IMR-90 (cell line): ENCODE results near the gene S1PR4. TPM values are rescaled to one million over a fixed set of nuclear protein-coding genes. Genes with fewer than 3 reads are reported as not detected.

Source experiments
- ATAC-seq: fragments of 200-7000 bp; cut with Tn5 transposase; 2 replicates; pipeline ENCODE4 v1.9.1; 2020; ENCODE audit warnings: low read depth, mild to moderate bottlenecking, moderate library complexity
- BruUV-seq: library from RNA; stranded (reverse); fragments of 400-500 nt; replicated peaks from 2 replicates; lab custom pipeline; 2021; lab: Mats Ljungman, UMichigan
- CTCF ChIA-PET: fragments of 300-600 bp; formaldehyde crosslinking; extraction: SDS; loops from one replicate; lab custom pipeline; 2021; ENCODE audit warnings: antibody characterized with exemption; lab: Yijun Ruan, JAX
- POLR2A ChIA-PET: fragments of 300-600 bp; sonication (Branson Sonifier 250); formaldehyde crosslinking; loops from one replicate; lab custom pipeline; 2022; ENCODE audit warnings: antibody characterized with exemption; ENCODE audit not compliant: unreplicated experiment; lab: Charles Lee
- DNase-seq: peaks from one replicate; pipeline ENCODE4 v3.0.0; 2013
- H2AFZ ChIP-seq: replicated peaks from 2 replicates; pipeline ENCODE3; 2013; ENCODE audit warnings: low read length, mild to moderate bottlenecking; ENCODE audit not compliant: poor library complexity
- H2AK5ac ChIP-seq: 2 replicates; pipeline ENCODE4 v1.6.1; 2013; ENCODE audit warnings: low read depth, low read length, inconsistent platforms
- H2AK9ac ChIP-seq: replicated peaks from 2 replicates; pipeline ENCODE3; 2013; ENCODE audit warnings: mild to moderate bottlenecking, low read depth, low read length, moderate library complexity; ENCODE audit not compliant: poor library complexity
- H2BK120ac ChIP-seq: 2 replicates; pipeline ENCODE4 v1.6.1; 2013; ENCODE audit warnings: low read depth, low read length, inconsistent platforms
- H2BK15ac ChIP-seq: 3 replicates; pipeline ENCODE4 v1.6.1; 2013; ENCODE audit warnings: low read depth, low read length, inconsistent platforms
- H2BK20ac ChIP-seq: 2 replicates; pipeline ENCODE4 v1.6.1; 2013; ENCODE audit warnings: low read depth, mild to moderate bottlenecking, inconsistent platforms, low read length, moderate library complexity
- H2BK5ac ChIP-seq: 2 replicates; pipeline ENCODE4 v1.6.1; 2013; ENCODE audit warnings: mild to moderate bottlenecking, low read depth, low read length, inconsistent platforms; ENCODE audit not compliant: poor library complexity, severe bottlenecking
- H3K14ac ChIP-seq: replicated peaks from 2 replicates; pipeline ENCODE4 v1.6.1; 2013; ENCODE audit warnings: low read depth, low read length, inconsistent platforms
- H3K18ac ChIP-seq: 2 replicates; pipeline ENCODE4 v1.6.1; 2013; ENCODE audit warnings: low read depth, low read length, control low read depth
- H3K23ac ChIP-seq: 2 replicates; pipeline ENCODE4 v1.6.1; 2013; ENCODE audit warnings: low read depth, low read length, inconsistent platforms
- H3K27ac ChIP-seq: 2 replicates; pipeline ENCODE4 v1.5.1; 2013; ENCODE audit warnings: mild to moderate bottlenecking, control low read depth, low read length; ENCODE audit not compliant: insufficient read depth
- H3K27me3 ChIP-seq: 2 replicates; pipeline ENCODE4 v1.6.1; 2013; ENCODE audit warnings: low read length; ENCODE audit not compliant: control insufficient read depth, insufficient read depth
- H3K36me3 ChIP-seq: 2 replicates; pipeline ENCODE4 v1.6.1; 2013; ENCODE audit warnings: low read length, mixed read lengths; ENCODE audit not compliant: control insufficient read depth, insufficient read depth
- H3K4ac ChIP-seq: 2 replicates; pipeline ENCODE4 v1.6.1; 2013; ENCODE audit warnings: low read depth, low read length, inconsistent platforms
- H3K4me1 ChIP-seq: 2 replicates; pipeline ENCODE4 v1.6.1; 2013; ENCODE audit warnings: low read length, mixed read lengths; ENCODE audit not compliant: control insufficient read depth, insufficient read depth
- H3K4me2 ChIP-seq: 2 replicates; pipeline ENCODE4 v1.6.1; 2013; ENCODE audit warnings: low read depth, mild to moderate bottlenecking, control low read depth, low read length, moderate library complexity
- H3K4me3 ChIP-seq: 2 replicates; pipeline ENCODE4 v1.5.1; 2013; ENCODE audit warnings: low read depth, mild to moderate bottlenecking, control low read depth, low read length, moderate library complexity; ENCODE audit not compliant: insufficient read depth
- H3K56ac ChIP-seq: 2 replicates; pipeline ENCODE4 v1.6.1; 2013; ENCODE audit warnings: low read length, inconsistent platforms; ENCODE audit not compliant: insufficient read depth; ENCODE audit errors: extremely low read depth
- H3K79me1 ChIP-seq, 2 experiments: 2 replicates each; pipeline ENCODE4 v1.6.1; 2013; ENCODE audit warnings: low read length in 2 of 2, inconsistent platforms in 1 of 2, low read depth in 1 of 2
- H3K9ac ChIP-seq: 2 replicates; pipeline ENCODE4 v1.6.1; 2013; ENCODE audit warnings: low read depth, low read length, control low read depth
- H3K9me1 ChIP-seq: 2 replicates; pipeline ENCODE4 v1.6.1; 2013; ENCODE audit warnings: low read length, inconsistent platforms; ENCODE audit not compliant: insufficient read depth
- H3K9me3 ChIP-seq: 2 replicates; pipeline ENCODE4 v1.6.1; 2013; ENCODE audit warnings: low read length; ENCODE audit not compliant: control insufficient read depth, insufficient read depth
- H4K20me1 ChIP-seq: 2 replicates; pipeline ENCODE4 v1.6.1; 2013; ENCODE audit warnings: low read length, inconsistent platforms; ENCODE audit not compliant: insufficient read depth
- H4K5ac ChIP-seq: 2 replicates; pipeline ENCODE4 v1.6.1; 2013; ENCODE audit warnings: mild to moderate bottlenecking, low read depth, low read length, control low read depth
- H4K8ac ChIP-seq, 2 experiments: 2 replicates each; pipeline ENCODE4 v1.6.1; 2013; ENCODE audit warnings: low read depth in 2 of 2, low read length in 2 of 2, control low read depth in 1 of 2, inconsistent platforms in 1 of 2
- H4K91ac ChIP-seq: 2 replicates; pipeline ENCODE4 v1.6.1; 2013; ENCODE audit warnings: low read depth, low read length, inconsistent platforms; ENCODE audit not compliant: insufficient read depth
- BHLHE40 ChIP-seq: fragments of 150-350 bp; IDR thresholded peaks from 2 replicates; pipeline ENCODE4 v1.6.1; 2016; ENCODE audit warnings: mild to moderate bottlenecking, low read depth, low read length
- CHD1 ChIP-seq: IDR thresholded peaks from 2 replicates; pipeline ENCODE4 v1.6.1; 2012; ENCODE audit warnings: low read depth, low read length, improper control_type of control experiment
- MAFK ChIP-seq: IDR thresholded peaks from 2 replicates; pipeline ENCODE4 v1.6.1; 2012; ENCODE audit warnings: low read depth, low read length, improper control_type of control experiment
- MAZ ChIP-seq: IDR thresholded peaks from 2 replicates; pipeline ENCODE4 v1.6.1; 2012; ENCODE audit warnings: low read depth, mild to moderate bottlenecking, low read length, improper control_type of control experiment, moderate library complexity, borderline replicate concordance
- NFE2L2 ChIP-seq: fragments of 150-350 bp; IDR thresholded peaks from 2 replicates; pipeline ENCODE4 v1.6.1; 2016; ENCODE audit warnings: low read depth, mild to moderate bottlenecking, low read length
- POLR2A ChIP-seq: IDR thresholded peaks from 2 replicates; pipeline ENCODE4 v1.6.1; 2012; ENCODE audit warnings: mild to moderate bottlenecking, low read depth, low read length
- RAD21 ChIP-seq: IDR thresholded peaks from 2 replicates; pipeline ENCODE4 v1.6.1; 2012; ENCODE audit warnings: low read length, improper control_type of control experiment
- RFX5 ChIP-seq: IDR thresholded peaks from 2 replicates; pipeline ENCODE4 v1.8.0; 2012; ENCODE audit warnings: low read depth, mild to moderate bottlenecking, low read length, moderate library complexity
- SMC3 ChIP-seq: fragments of 150-350 bp; IDR thresholded peaks from 2 replicates; pipeline ENCODE4 v1.6.1; 2016; ENCODE audit warnings: low read depth, mild to moderate bottlenecking, antibody characterized with exemption, low read length, moderate library complexity
- WGBS, 2 experiments: methylation state at CpG; one replicate each; pipeline versions ENCODE4 v1.1.5 to v1.1.7; 2013; ENCODE audit warnings: missing lambda C conversion rate in 2 of 2; ENCODE audit not compliant: insufficient read length in 1 of 2; ENCODE audit errors: extremely low coverage in 2 of 2; 5-methylcytosine and 5-hydroxymethylcytosine counted together
- dilution Hi-C: fragments of 300-500 bp; cut with HindIII; formaldehyde crosslinking; loops from one replicate; pipeline ENCODE4 v1.14.3; 2018; ENCODE audit warnings: low sequenced_read_pairs; ENCODE audit not compliant: unreplicated experiment
- in situ Hi-C: fragments of 300-500 bp; cut with MboI; formaldehyde crosslinking; loops from 3 replicates; pipeline ENCODE4 v1.14.3; 2019; ENCODE audit warnings: low sequenced_read_pairs, inconsistent platforms, mixed read lengths
- intact Hi-C: fragments of 100-400 bp; cut with micrococcal nuclease; formaldehyde crosslinking; loops from 2 replicates; pipeline ENCODE4 v1.10.0; 2022
- polyA plus RNA-seq, 3 experiments: library from polyadenylated mRNA; depleted of rRNA; stranded (reverse); fragments of >200 nt; gene quantifications; 2 replicates each; pipeline ENCODE4 v1.2.3, GENCODE V29; 2012; ENCODE audit warnings: low replicate concordance in 1 of 3
- total RNA-seq: library from RNA; depleted of rRNA; stranded (reverse); fragments of >200 nt; gene quantifications from 2 replicates; pipeline ENCODE4 v1.2.3, GENCODE V29; 2012
- TF ChIP-seq, protein P1 (sequence below): fragments of 150-350 bp; IDR thresholded peaks from 2 replicates; pipeline ENCODE4 v1.6.1; 2016; ENCODE audit warnings: low read depth, mild to moderate bottlenecking, low read length, moderate library complexity, borderline replicate concordance

S1PR4 gene
- total and polyA plus RNA-seq, 2 of the 4 experiments (the other 2 are of a cell fraction): not detected

- no peak overlapping the region for H2BK5ac ChIP-seq
- H3K4me3 ChIP-seq: no peak overlapping the region
- DNase-seq: no peak
- H4K5ac ChIP-seq: no peak overlapping the region
- in situ Hi-C loops (no loop called here), intact Hi-C loops (no loop called here), dilution Hi-C loops (no loop called here)
- no peak overlapping the region for H4K8ac ChIP-seq
- no peak overlapping the region for H2BK20ac ChIP-seq
- H3K9me3 ChIP-seq: no peaks in the 10 kb centered on the region
- no peaks in the 10 kb centered on the region for H3K27me3 ChIP-seq
- H4K91ac ChIP-seq: no peak overlapping the region
- H3K56ac ChIP-seq: no peak overlapping the region
- H2BK15ac ChIP-seq: 0 out of 3 replicates have a peak overlapping the region, but pooled peaks have one; percentile 64
- H3K4me1 ChIP-seq: peaks cover 4% of the 10 kb centered on the region; the same call in 1 of the 2 replicates
- H3K14ac ChIP-seq: no peak overlapping the region; the same call in 1 of the 2 replicates
- no peak overlapping the region; the same call in 1 of the 2 replicates for H3K23ac ChIP-seq
- peaks cover 0 to 17% of the 10 kb centered on the region in 2 experiments; a peak in 2 of 4 replicates for H3K79me1 ChIP-seq
- H3K27ac ChIP-seq: no peak overlapping the region
- no TSS peak for BruUV-seq
- H2AFZ ChIP-seq: no peak overlapping the region
- H2AK5ac ChIP-seq: peak overlapping the region; percentile 10; the same call in 1 of the 2 replicates
- no peak overlapping the region for H3K4me2 ChIP-seq
- no peaks in the 10 kb centered on the region for H4K20me1 ChIP-seq
- no CpG with 5 or more reads among the region's 3 CpGs for WGBS, 2 experiments
- no peaks in the 10 kb centered on the region for H3K36me3 ChIP-seq
- POLR2A ChIA-PET: no interaction called here
- no peak overlapping the region for H2AK9ac ChIP-seq
- H3K9me1 ChIP-seq: peaks cover 19% of the 10 kb centered on the region
- CTCF ChIA-PET: no interaction called here
- H2BK120ac ChIP-seq: peak overlapping the region; percentile 66; the same call in 1 of the 2 replicates
- no peak overlapping the region for H3K9ac ChIP-seq
- peak overlapping the region; percentile 34; the same call in 1 of the 2 replicates for H3K4ac ChIP-seq
- H3K18ac ChIP-seq: no peak overlapping the region
- TF ChIP-seq RFX5 (no peak), POLR2A (no peak), SMC3 (no peak), CHD1 (no peak), MAFK (no peak), MAZ (no peak), BHLHE40 (no peak), NFE2L2 (no peak), RAD21 (no peak)
- TF ChIP-seq, protein P1, sequence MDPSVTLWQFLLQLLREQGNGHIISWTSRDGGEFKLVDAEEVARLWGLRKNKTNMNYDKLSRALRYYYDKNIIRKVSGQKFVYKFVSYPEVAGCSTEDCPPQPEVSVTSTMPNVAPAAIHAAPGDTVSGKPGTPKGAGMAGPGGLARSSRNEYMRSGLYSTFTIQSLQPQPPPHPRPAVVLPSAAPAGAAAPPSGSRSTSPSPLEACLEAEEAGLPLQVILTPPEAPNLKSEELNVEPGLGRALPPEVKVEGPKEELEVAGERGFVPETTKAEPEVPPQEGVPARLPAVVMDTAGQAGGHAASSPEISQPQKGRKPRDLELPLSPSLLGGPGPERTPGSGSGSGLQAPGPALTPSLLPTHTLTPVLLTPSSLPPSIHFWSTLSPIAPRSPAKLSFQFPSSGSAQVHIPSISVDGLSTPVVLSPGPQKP: no peak
- no peak for ATAC-seq
Measured at GRCh38 chr19:3152419-3152780, 26.2 kb upstream of the S1PR4 start.
